HG02943 (cell line): Measurements from ENCODE around the gene REEP2.

Experiments used
- ATAC-seq: cut with Tn5 transposase; IDR thresholded peaks from one replicate; pipeline ENCODE4 v1.9.1; 2021; ENCODE audit warnings: mild to moderate bottlenecking, low read depth, moderate library complexity; ENCODE audit not compliant: unreplicated experiment

Gene REEP2

GRCh38 chr5:138448481-138449398, 9.9 kb downstream of the REEP2 start:
- no peak for ATAC-seq

GRCh38 chr5:138449501-138450239, 10.8 kb downstream of the REEP2 start:
- peak; percentile 72 for ATAC-seq

- no peak for ATAC-seq
These were observed 12.1 kb downstream of the REEP2 start for GRCh38 chr5:138450971-138451370.

GRCh38 chr5:138452720-138453119, 13.9 kb downstream of the REEP2 start:
- ATAC-seq: no peak

- no peak for ATAC-seq
These were observed 14.7 kb downstream of the REEP2 start for GRCh38 chr5:138453590-138453989.

GRCh38 chr5:138454121-138454520, 15.3 kb downstream of the REEP2 start:
- ATAC-seq: no peak

GRCh38 chr5:138455232-138455930, 16.5 kb downstream of the REEP2 start:
- no peak for ATAC-seq

GRCh38 chr5:138457531-138458275, 18.8 kb downstream of the REEP2 start:
- ATAC-seq: no peak

GRCh38 chr5:138458384-138458783, 19.5 kb downstream of the REEP2 start:
- no peak for ATAC-seq

GRCh38 chr5:138458856-138459255, 20.0 kb downstream of the REEP2 start:
- no peak for ATAC-seq

GRCh38 chr5:138459311-138459933, 20.6 kb downstream of the REEP2 start:
- ATAC-seq: no peak

- ATAC-seq: no peak
These were observed 21.3 kb downstream of the REEP2 start for GRCh38 chr5:138460032-138460693.

- ATAC-seq: no peak
These were observed 22.7 kb downstream of the REEP2 start for GRCh38 chr5:138461343-138462125.

GRCh38 chr5:138463419-138464007, 24.7 kb downstream of the REEP2 start:
- no peak for ATAC-seq

- ATAC-seq: peak; percentile 50
These were observed 25.1 kb downstream of the REEP2 start for GRCh38 chr5:138464008-138464387.

GRCh38 chr5:138464388-138465260, 25.8 kb downstream of the REEP2 start:
- peak; percentile 76 for ATAC-seq
